GM21528 (cell line): ENCODE data around the gene TMEM89.

Experiments
- ATAC-seq: cut with Tn5 transposase; IDR thresholded peaks from one replicate; pipeline ENCODE4 v1.9.1; 2021; ENCODE audit warnings: mild to moderate bottlenecking, moderate library complexity; ENCODE audit not compliant: unreplicated experiment, low FRiP score

The TMEM89 gene

DNA sequence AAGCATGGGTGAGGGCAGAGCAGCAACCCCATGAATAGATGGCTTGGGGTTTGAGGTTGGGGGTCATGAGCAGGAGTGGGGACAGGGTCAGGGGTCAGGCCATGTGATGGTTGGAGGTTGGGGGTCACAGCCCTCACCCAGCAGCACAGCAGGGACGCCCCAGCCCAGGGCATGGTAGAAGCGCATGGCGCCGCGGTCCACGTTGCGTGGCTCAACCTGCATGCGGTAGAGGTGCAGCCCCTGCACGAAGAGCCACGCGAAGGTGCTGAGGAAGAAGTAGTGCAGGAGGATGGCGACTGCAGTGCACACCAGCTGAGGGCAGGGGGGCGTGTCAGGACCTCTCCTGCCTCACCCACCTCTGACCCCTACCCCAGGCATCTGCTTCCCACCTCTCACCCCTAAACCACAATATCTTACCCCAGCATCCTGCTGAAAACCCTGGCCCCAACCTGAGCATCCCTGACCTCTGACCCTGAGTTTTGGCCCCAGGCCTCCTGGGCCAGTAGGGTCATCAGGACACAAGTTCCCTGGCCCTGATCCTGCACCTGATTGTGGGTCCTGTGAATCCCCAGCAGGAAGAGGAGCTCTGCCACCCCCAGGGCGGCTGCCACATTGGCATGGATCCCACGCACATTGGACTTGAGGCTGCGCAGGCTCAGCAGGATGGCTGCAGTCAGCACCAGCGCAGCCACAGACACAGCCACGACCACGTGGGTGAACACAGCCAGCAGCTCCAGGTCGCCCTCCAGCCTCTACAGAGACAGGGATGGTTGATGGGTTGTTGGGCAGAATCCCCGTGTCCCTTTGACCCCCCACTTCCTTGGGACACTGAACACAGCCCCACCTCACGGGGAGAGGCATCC is 23.6 kb upstream of the TMEM89 start:
- ATAC-seq, result no peak

GRCh38 chr3:48642605-48643004 is 21.0 kb upstream of the TMEM89 start:
- ATAC-seq, result no peak

DNA sequence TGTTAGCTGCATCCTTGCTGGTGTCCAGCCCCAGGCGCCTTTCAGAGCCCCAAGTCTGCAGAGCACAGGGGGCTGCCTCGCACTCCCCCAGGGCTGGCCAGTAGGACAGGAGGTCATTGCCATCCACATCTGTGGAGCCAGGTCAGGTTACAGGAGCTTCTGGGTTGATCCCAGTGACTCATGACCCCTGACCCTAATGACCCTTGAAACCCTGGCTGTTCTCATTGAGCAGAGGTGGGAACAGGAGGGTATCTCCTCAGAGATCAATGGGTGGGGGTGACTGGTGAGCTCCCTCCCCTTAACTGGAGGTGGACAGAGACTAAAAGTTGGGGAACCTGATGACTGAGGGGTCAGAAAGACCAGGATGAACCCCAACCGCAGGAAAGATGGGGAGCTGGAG is 19.8 kb upstream of the TMEM89 start:
- ATAC-seq, result no peak

- no peak for ATAC-seq
Observed at GRCh38 chr3:48639944-48640606, 18.5 kb upstream of the TMEM89 start.

- no peak for ATAC-seq
Observed at GRCh38 chr3:48637305-48637704, 15.7 kb upstream of the TMEM89 start.

DNA sequence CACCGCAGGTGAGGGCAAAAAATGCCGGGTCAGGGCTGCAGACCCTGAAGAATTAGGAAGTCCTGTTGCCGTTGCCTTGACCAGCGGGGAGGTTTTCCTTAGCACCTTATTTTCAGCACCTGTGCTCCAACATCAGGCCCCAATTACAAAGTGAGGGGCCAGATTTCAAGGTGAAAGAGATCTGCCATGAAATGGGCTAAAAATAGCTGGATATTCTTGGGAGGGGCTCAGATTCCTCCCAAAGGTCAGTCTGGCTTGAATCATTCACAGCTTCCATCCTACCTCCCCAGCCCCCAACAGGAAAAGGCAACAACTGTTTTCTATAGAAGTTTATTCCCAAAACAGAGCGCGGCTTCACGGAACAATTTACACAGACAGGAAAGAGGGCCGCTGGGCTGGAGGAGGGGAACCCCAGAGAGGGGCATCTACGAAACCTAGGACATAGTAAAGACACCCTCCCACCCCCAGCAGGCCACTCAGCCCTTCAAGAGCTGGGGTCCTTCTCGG is 14.6 kb upstream of the TMEM89 start:
- ATAC-seq, result no peak

DNA sequence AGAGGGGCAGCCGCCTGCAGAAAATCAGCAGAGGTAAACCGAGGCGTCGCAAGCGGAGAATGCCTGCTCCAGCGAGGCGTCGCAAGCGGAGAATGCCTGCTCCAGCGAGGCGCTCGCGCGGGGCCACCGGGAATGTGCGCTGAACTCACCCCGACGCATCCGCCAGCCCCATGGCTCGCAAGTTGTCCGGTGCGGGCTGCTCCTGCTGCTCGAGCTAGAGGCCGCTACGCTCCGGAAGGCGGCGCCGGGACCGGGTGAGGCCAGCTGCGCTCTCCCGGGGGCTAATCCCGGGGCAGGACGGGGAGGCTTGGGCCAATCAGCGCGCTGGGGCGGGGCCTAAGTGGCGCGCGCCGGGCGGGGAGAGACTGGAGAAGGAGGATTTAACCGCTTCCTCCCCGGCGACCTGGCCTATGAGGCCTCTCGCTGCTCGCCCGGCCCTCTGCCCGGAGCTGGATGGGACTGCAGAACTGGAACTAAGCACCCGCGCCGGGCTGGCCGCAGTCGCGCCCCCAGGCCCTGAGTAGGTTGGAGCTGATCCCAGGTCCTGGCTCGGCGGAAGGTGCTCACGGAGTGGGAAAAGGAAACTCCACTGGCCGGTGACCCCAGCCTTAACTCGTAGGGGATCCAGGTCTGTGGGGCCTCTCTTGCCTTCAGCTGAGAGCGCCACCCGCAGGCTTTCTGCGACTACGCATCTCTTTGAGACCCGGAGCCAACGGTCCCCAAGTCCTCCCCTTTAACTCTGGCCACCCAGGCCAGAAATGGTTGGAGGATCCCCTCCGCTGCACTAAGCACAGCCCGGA is 13.9 kb upstream of the TMEM89 start, which contains the start of gene SLC26A6:
Gene SLC26A6 (minus strand): TSS at position 240 of the 800 bp plus-strand sequence. CDS start 68 bp downstream, at position 172.
- ATAC-seq, result peak; percentile 84

- peak; percentile 19 for ATAC-seq
Observed at GRCh38 chr3:48634661-48635221, 13.2 kb upstream of the TMEM89 start.

DNA sequence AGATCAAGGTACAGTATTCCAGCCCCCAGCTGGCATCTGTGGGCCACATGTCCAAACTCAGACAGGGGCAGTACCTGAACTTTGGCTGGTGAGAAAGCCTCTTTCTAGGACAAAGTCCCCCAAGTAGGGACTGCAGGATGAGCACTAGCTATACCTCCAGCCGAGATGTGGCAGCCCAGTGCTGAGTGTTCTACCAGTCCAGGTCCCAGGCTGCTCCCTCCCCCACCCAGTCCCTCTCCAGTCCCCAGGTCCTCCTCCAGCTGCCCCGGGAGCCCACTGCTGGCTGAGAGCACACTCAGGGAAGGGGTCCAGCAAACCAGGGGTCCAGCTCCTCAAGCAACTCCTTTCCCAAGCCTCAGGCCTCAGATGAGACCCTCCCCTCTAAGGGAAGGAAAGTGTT is 12.2 kb upstream of the TMEM89 start:
- no peak for ATAC-seq

DNA sequence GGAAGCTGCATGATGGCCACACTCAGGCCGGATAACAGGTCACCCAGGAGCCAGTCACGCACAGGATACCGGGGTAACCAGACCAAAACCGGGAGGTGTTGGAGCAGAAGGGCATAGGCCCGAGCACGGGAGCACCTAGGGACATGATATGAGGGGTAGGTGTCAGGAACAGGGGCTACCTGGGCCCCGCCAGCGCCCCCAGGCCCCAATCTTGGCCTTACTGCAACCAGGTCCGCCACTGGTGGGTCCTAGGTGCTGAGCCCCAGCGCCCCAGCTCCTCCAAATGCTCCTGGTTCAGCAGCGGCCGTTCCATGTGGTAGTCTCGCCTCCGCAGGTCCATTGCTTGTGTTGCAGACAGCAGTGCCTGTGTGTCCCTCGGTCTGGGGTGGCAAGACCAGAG is 11.7 kb upstream of the TMEM89 start:
- no peak for ATAC-seq

- no peak for ATAC-seq
Observed at GRCh38 chr3:48631516-48632448, 10.2 kb upstream of the TMEM89 start.

GRCh38 chr3:48630833-48631232 is 9.3 kb upstream of the TMEM89 start:
- no peak for ATAC-seq

- ATAC-seq, result no peak
Observed at GRCh38 chr3:48630407-48630806, 8.8 kb upstream of the TMEM89 start.

DNA sequence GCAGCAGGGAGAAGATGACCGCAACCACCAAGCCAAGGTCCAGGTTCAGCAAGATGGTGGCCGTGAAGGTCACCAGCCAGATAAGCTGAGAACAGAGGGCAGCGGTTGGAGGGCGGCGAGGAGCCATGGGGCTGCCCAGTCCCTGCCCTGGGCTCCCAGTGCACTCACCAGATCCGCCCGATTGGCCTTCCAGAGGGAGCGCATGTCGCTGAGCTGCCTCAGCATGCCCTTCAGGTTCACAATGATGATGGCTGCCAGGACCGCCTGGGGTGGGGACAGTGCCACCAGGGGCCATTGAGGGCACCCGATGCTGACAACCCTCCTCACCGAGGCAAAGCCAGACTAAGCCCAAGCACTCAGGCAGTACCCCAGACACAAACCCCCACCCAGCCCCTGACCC is 8.3 kb upstream of the TMEM89 start:
- ATAC-seq, result no peak

GRCh38 chr3:48628277-48629017 is 6.9 kb upstream of the TMEM89 start:
- ATAC-seq, result no peak

DNA sequence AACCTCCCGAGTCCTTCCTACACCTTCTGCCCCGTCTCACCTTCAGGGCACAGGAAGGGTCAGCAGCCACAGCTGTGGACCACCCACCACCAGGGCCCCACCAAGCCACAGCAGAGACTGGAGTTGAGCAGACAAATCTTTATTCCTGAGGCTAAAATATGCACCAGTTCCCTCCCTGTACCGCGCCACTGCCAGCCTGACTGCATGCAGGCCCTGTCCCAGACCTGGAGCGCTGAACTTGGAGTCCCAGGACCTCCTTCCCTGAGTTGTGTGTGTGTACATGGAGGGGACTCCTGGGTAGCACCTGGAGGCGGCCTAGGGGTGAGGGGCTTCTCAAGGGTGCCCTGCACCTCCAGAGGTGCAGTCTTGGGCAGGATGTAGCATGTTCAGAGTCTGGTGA is 4.0 kb upstream of the TMEM89 start:
- ATAC-seq, result no peak

DNA sequence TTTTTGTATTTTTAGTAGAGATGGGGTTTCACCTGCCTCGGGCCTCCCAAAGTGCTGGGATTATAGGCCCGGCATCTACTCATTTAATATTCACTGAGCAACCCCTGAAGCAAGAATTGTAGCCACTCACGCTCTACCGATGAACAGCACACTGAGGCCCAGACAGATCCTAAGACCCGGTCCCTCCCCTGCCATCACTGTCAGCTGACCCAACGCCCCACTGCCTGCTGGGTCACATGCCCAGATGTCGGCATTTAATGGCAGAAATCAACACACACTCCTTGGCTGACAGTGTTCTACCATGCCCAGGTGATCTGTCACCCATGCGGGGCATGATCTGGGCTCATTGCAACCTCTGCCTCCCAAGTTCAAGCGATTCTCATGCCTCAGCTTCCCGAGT is 3.2 kb upstream of the TMEM89 start:
- ATAC-seq, result no peak

GRCh38 chr3:48623851-48624547 is 2.4 kb upstream of the TMEM89 start:
- ATAC-seq, result no peak
